HepG2 (cell line): Measurements from ENCODE around the gene TOMM22. TPM values are rescaled to one million over a fixed set of nuclear protein-coding genes. Genes with fewer than 3 reads are reported as not detected.

Experiments
- AGO2 ChIP-seq: fragments of 200-400 bp; formaldehyde crosslinking; optimal IDR thresholded peaks from 2 replicates; pipeline ENCODE3; 2017; ENCODE audit warnings: mild to moderate bottlenecking, low read depth, low read length, moderate library complexity
- GATAD2A ChIP-seq: IDR thresholded peaks from 2 replicates; pipeline ENCODE4 v1.6.1; 2016
- IKZF5 ChIP-seq: IDR thresholded peaks from 2 replicates; pipeline ENCODE4 v1.6.1; 2018; ENCODE audit warnings: missing genetic modification reagents, mild to moderate bottlenecking, missing compliant biosample characterization
- RBFOX2 ChIP-seq: fragments of 200-400 bp; formaldehyde crosslinking; IDR thresholded peaks from 2 replicates; pipeline ENCODE4 v1.6.1; 2017; ENCODE audit warnings: low read depth, mild to moderate bottlenecking, low read length
- SIN3B ChIP-seq: fragments of 150-350 bp; IDR thresholded peaks from 2 replicates; pipeline ENCODE4 v1.6.1; 2014; ENCODE audit warnings: low read length
- SMC3 ChIP-seq: IDR thresholded peaks from 2 replicates; pipeline ENCODE4 v1.6.1; 2011; ENCODE audit warnings: low read length, improper control_type of control experiment
- ZMYM3 ChIP-seq: sonication (generic); formaldehyde crosslinking; IDR thresholded peaks from 2 replicates; pipeline ENCODE4 v1.5.1; 2020; ENCODE audit warnings: mild to moderate bottlenecking, missing genetic modification reagents
- ZNF280D ChIP-seq: sonication (generic); formaldehyde crosslinking; IDR thresholded peaks from 2 replicates; pipeline ENCODE4 v1.5.1; 2020; ENCODE audit warnings: mild to moderate bottlenecking, missing genetic modification reagents
- ZNF318 ChIP-seq: sonication (generic); formaldehyde crosslinking; IDR thresholded peaks from 2 replicates; pipeline ENCODE4 v1.4.0; 2020; ENCODE audit warnings: mild to moderate bottlenecking, missing genetic modification reagents
- ZNF557 ChIP-seq: sonication (generic); formaldehyde crosslinking; IDR thresholded peaks from 2 replicates; pipeline ENCODE4 v1.4.0; 2020; ENCODE audit warnings: missing genetic modification reagents
- ZNF616 ChIP-seq: sonication (generic); formaldehyde crosslinking; IDR thresholded peaks from 2 replicates; pipeline ENCODE4 v1.5.0; 2020; ENCODE audit warnings: low read depth, mild to moderate bottlenecking, missing genetic modification reagents
- ZNF709 ChIP-seq: sonication (generic); formaldehyde crosslinking; IDR thresholded peaks from 2 replicates; pipeline ENCODE4 v1.5.0; 2020; ENCODE audit warnings: mild to moderate bottlenecking, missing genetic modification reagents
- ZNF776 ChIP-seq: sonication (generic); formaldehyde crosslinking; IDR thresholded peaks from 2 replicates; pipeline ENCODE4 v1.4.0; 2020; ENCODE audit warnings: mild to moderate bottlenecking, missing genetic modification reagents
- ZNF788 ChIP-seq: sonication (generic); formaldehyde crosslinking; IDR thresholded peaks from 2 replicates; pipeline ENCODE4 v1.5.0; 2020; ENCODE audit warnings: mild to moderate bottlenecking, missing genetic modification reagents, borderline replicate concordance
- polyA plus RNA-seq, 8 experiments: library from polyadenylated mRNA; depleted of rRNA in 3 of 8; stranded (reverse) in 7 of 8; unstranded in 1 of 8; fragments of >200 nt; fragmentation: Illumina TruSeq in 4 of 8; extraction: Trizol in 4 of 8; gene quantifications; 2 replicates each; pipeline versions ENCODE4 v1.2.1 to v1.2.3, GENCODE V29; 2011 to 2016; ENCODE audit warnings: low read depth in 4 of 8, missing spikeins in 1 of 8, mixed read lengths in 1 of 8; ENCODE audit not compliant: insufficient read depth in 1 of 8
- total RNA-seq, 5 experiments: library from RNA; depleted of rRNA; stranded (reverse); fragments of >200 nt; fragmentation: Illumina TruSeq; extraction: Trizol; gene quantifications; 2 replicates each; pipeline ENCODE4 v1.2.3, GENCODE V29; 2016; ENCODE audit warnings: low read depth in 1 of 5
- TF ChIP-seq, protein P1 (sequence below): sonication (generic); formaldehyde crosslinking; IDR thresholded peaks from 2 replicates; pipeline ENCODE4 v1.5.1; 2020; ENCODE audit warnings: mild to moderate bottlenecking, missing genetic modification reagents, moderate library complexity

TOMM22 gene
- total and polyA plus RNA-seq, 2 of the 13 experiments (the other 11 are each of a cell fraction or from before 2014, with no cell fraction given), result 46.9 to 118 TPM

DNA sequence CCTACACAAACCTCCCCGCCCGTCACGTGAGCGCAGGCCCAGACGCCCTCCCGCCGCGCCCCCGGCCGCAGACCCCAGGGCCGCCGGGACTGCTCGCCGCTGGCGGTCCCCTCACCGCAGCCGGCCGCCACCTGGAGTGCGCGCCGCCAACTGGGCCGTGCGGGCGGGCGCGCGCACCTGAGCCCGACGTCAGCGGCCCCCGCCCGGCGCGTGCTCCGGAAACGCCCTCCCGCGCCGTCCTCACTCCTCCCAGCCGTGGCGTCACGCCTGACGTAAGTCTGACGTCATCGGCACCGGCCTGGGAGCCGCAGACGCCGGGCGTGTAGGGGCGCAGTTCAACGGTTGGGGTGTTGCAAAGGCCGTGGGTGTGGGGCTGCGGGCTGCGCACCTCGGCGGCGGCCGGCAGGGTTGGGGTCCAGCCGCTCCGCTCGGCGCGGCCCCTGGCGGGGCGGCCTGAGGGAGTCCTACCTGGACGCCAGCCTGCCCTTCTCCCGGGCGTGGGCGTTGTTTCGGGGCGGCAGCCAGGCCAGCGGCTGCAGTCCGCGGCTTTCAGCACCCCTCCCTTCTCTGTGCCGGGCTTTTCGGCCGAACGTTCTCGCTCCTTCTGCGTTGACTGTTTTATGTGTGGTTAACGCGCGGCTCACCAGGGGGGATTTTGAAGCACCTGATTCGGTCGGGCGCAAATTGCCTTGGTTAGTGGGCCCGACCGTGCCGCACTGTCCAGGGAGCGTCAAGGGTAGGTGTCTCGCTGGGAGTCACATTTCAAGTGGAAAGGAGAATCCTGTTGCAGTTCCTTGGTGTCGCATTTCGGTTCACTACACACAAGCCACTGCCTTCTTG lies 19.3 kb downstream of the TOMM22 start, which contains the start of gene JOSD1 (continued):
- TF ChIP-seq RBFOX2 (peak; percentile 93), ZMYM3 (CRISPR knock-in tag) (no peak), IKZF5 (CRISPR knock-in tag) (peak; percentile 72), GATAD2A (CRISPR knock-in tag) (peak; percentile 64; the same call in 1 of the 2 replicates), AGO2 (peak; percentile 65), ZNF788 (CRISPR knock-in tag) (peak; percentile 75; the same call in 1 of the 2 replicates), ZNF557 (CRISPR knock-in tag) (peak; percentile 45; the same call in 1 of the 2 replicates), SMC3 (no peak), SIN3B (0 out of 2 replicates have a peak, but pooled peaks have one; percentile 13), ZNF776 (CRISPR knock-in tag) (peak; percentile 80; the same call in 1 of the 2 replicates), ZNF709 (CRISPR knock-in tag) (peak; percentile 62), ZNF318 (CRISPR knock-in tag) (no peak), ZNF280D (CRISPR knock-in tag) (no peak), ZNF616 (CRISPR knock-in tag) (0 out of 2 replicates have a peak, but pooled peaks have one; percentile 50)
- TF ChIP-seq, protein P1, sequence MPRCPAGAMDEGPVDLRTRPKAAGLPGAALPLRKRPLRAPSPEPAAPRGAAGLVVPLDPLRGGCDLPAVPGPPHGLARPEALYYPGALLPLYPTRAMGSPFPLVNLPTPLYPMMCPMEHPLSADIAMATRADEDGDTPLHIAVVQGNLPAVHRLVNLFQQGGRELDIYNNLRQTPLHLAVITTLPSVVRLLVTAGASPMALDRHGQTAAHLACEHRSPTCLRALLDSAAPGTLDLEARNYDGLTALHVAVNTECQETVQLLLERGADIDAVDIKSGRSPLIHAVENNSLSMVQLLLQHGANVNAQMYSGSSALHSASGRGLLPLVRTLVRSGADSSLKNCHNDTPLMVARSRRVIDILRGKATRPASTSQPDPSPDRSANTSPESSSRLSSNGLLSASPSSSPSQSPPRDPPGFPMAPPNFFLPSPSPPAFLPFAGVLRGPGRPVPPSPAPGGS (CRISPR knock-in tag), result 0 out of 2 replicates have a peak, but pooled peaks have one; percentile 75
